Uterus (tissue), 4 donors: ENCODE results near the gene LRP11. TPM values are rescaled to one million over a fixed set of nuclear protein-coding genes. Genes with fewer than 3 reads are reported as not detected.
"Not testable (repeated sequence)": the region's sequence is repeated elsewhere in the genome, so short reads cannot be mapped to it uniquely, and the experiment has no call there.

ENCODE experiments used
- DNase-seq, 2 donors: peaks; one replicate each; pipeline ENCODE4 v3.0.0-alpha.2; 2019 to 2020
- H3K27ac ChIP-seq, 2 donors: fragments of 200-600 bp; sonication (generic); 1 replicate in 1 of 2; 2 replicates in 1 of 2; pipeline ENCODE4 v1.5.1; 2016 to 2018
- H3K27me3 ChIP-seq, 2 donors: fragments of 200-600 bp; sonication (generic); one replicate each; pipeline ENCODE4 v1.5.1; 2018 to 2019; ENCODE audit warnings: control low read depth in 1 of 2
- H3K36me3 ChIP-seq, 2 donors: fragments of 200-600 bp; sonication (generic); one replicate each; pipeline ENCODE4 v1.5.1; 2019; ENCODE audit warnings: control low read depth in 1 of 2
- H3K4me1 ChIP-seq, 2 donors: fragments of 200-600 bp; sonication (generic); one replicate each; pipeline ENCODE4 v1.5.1; 2018 to 2019; ENCODE audit warnings: control low read depth in 1 of 2
- H3K4me3 ChIP-seq, 2 donors: fragments of 200-600 bp; sonication (generic); 1 replicate in 1 of 2; 2 replicates in 1 of 2; pipeline ENCODE4 v1.5.1; 2018 to 2019; ENCODE audit warnings: mild to moderate bottlenecking in 1 of 2
- H3K9me3 ChIP-seq, 2 donors: fragments of 200-600 bp; sonication (generic); one replicate each; pipeline ENCODE4 v1.5.1; 2019; ENCODE audit warnings: control low read depth in 1 of 2
- POLR2A ChIP-seq, 2 donors: fragments of 450-650 bp; IDR thresholded peaks; one replicate each; pipeline ENCODE4 v1.6.1; 2016; ENCODE audit warnings: antibody characterized with exemption in 2 of 2, mild to moderate bottlenecking in 1 of 2, moderate library complexity in 1 of 2
- intact Hi-C: fragments of 100-400 bp; cut with DNase I; formaldehyde crosslinking; loops from one replicate; pipeline ENCODE4 v1.15.1; 2023; ENCODE audit warnings: low total_unique reads
- total RNA-seq, 4 donors: library from RNA; depleted of rRNA in 3 of 4; stranded (reverse); fragments of >200 nt in 3 of 4; gene quantifications; one replicate each; pipeline versions ENCODE4 v1.1.0 to v1.2.4, GENCODE V29; 2014 to 2023
- TF ChIP-seq, protein P1 (sequence below), 4 experiments: fragments of 200-600 bp in 2 of 4; fragments of 450-650 bp in 2 of 4; sonication (generic) in 2 of 4; IDR thresholded peaks; one replicate each; pipeline ENCODE4 v1.5.1; 2016 to 2019; ENCODE audit warnings: antibody characterized with exemption in 4 of 4, mild to moderate bottlenecking in 2 of 4, moderate library complexity in 1 of 4
- donor health status: DM: yes; HTN: yes; CAD: no.

Gene LRP11
- total RNA-seq, 4 donors from 2014 or later = 22.0 to 61.7 (median 29.8) TPM

DNA sequence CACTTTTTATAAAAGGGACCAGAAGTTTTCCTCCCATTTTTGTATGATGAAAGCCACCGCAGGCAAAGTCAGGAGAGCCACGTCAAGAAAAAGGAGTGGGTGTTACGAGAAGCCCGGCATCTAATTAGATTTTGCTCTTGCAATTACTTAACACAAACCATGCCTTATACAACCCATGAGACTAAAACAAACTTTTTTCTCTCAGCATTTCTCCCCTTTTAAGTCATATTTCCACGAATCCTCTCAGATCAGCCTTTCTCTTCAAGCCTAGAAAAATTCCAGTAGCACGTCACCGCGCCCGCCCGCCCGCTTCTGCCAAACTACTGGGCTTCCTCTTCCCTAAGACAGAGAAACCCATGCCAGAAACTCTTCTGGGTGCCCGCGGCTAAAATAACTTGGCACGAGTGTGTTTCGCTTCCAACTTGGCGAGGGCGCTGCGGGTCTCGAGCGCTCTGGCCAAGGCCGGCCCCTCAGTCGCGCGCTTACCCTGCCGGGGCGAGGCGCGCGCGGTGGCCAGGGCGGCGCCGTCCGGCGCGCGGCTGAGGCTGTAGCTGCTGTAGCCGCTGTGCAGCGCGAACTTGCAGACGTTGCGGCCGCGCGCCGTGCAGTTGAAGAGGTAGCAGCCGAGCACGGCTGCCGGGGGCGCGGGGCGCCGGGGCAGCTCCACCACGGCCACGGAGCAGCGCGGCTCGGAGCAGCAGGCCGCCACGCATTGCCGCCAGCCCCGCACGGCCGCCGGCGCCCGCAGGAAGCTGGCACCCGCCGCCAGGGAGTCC is 1.0 kb downstream of the LRP11 start:
- intact Hi-C loops = no loop called here
- DNase-seq = peak; percentile 49 to 58
- Histone ChIP-seq H3K27me3 (no peaks in the 10 kb centered on the region), H3K36me3 (no peaks in the 10 kb centered on the region), H3K4me3 (peak overlapping the region; percentile 44 to 86), H3K27ac (peak overlapping the region; percentile 95 to 96), H3K9me3 (no peaks in the 10 kb centered on the region), H3K4me1 (peaks cover 0 to 3% of the 10 kb centered on the region in 2 donors)
- TF ChIP-seq POLR2A (IDR thresholded peaks at IDR 0.05) = no peak
- TF ChIP-seq, protein P1, sequence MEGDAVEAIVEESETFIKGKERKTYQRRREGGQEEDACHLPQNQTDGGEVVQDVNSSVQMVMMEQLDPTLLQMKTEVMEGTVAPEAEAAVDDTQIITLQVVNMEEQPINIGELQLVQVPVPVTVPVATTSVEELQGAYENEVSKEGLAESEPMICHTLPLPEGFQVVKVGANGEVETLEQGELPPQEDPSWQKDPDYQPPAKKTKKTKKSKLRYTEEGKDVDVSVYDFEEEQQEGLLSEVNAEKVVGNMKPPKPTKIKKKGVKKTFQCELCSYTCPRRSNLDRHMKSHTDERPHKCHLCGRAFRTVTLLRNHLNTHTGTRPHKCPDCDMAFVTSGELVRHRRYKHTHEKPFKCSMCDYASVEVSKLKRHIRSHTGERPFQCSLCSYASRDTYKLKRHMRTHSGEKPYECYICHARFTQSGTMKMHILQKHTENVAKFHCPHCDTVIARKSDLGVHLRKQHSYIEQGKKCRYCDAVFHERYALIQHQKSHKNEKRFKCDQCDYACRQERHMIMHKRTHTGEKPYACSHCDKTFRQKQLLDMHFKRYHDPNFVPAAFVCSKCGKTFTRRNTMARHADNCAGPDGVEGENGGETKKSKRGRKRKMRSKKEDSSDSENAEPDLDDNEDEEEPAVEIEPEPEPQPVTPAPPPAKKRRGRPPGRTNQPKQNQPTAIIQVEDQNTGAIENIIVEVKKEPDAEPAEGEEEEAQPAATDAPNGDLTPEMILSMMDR (IDR thresholded peaks at IDR 0.05) = no peak

DNA sequence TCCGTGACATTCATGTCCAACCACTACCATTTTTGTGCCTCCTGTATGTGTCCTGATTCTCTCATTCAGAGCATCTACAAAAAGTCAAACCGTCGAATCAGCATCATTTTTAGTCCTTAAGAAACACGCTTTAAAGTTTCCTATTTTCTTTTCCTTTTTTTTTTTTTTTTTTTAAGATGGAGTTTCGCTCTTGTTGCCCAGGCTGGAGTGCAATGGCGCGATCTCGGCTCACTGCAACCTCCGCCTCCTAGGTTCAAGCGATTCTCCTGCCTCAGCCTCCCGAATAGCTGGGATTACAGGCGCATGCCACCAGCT is 1.8 kb downstream of the LRP11 start:
- DNase-seq = not testable (repeated sequence)

DNA sequence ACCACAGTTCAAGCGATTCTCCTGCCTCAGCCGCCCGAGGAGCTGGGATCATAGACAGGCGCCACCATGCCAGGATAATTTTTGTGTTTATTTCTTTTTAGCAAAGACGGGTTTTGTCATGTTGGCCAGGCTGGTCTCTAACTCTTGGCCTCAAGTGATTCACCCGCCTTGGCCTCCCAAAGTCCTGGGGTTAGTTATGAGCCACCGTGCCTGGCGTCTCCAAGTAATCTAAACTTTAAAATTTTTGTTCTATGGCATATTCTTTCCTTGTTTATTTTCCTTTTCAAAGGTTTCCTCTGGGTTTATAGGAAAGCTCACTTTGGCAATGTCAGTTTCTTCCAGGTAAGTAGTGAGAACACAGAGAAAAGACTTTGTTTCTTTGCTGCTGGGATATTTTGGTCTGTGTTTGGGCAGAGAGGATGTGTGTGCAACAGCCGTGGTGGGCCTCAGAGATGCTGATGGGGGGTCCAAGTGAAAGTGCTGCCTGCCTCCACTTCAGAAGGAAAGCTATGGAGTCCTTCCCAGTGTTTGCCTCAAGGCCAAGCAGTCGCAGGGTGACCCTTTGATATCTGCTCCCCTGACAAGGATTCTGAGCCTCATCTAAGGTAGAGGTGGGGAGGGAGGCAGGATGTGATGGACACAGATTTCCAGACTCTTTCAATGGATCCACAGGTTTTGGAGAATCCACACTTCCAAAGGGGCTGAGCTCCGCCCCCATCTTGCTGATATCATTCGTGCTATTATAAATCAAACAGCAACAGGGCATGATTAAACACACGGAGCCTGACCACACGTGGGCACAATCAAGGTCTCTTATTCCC is 2.3 kb downstream of the LRP11 start:
- H3K4me1 ChIP-seq = peaks cover 0 to 3% of the 10 kb centered on the region in 2 donors
- no peak overlapping the region for H3K27ac ChIP-seq
- H3K27me3 ChIP-seq = no peaks in the 10 kb centered on the region
- intact Hi-C loops = no loop called here
- H3K9me3 ChIP-seq = no peaks in the 10 kb centered on the region
- TF ChIP-seq, protein P1 (IDR thresholded peaks at IDR 0.05) = no peak
- no peak for TF ChIP-seq POLR2A (IDR thresholded peaks at IDR 0.05)
- no peak overlapping the region for H3K4me3 ChIP-seq
- no peak for DNase-seq
- no peaks in the 10 kb centered on the region for H3K36me3 ChIP-seq

More for the DNA sequence above, 1.8 kb downstream of the LRP11 start:
- peak overlapping the region in 1 of 2 donors; percentile 86 for H3K4me3 ChIP-seq
- H3K9me3 ChIP-seq, intact Hi-C loops, H3K4me1 ChIP-seq, H3K36me3 ChIP-seq, H3K27me3 ChIP-seq: not testable (repeated sequence)
- peak overlapping the region in 1 of 2 donors; percentile 95 for H3K27ac ChIP-seq

DNA sequence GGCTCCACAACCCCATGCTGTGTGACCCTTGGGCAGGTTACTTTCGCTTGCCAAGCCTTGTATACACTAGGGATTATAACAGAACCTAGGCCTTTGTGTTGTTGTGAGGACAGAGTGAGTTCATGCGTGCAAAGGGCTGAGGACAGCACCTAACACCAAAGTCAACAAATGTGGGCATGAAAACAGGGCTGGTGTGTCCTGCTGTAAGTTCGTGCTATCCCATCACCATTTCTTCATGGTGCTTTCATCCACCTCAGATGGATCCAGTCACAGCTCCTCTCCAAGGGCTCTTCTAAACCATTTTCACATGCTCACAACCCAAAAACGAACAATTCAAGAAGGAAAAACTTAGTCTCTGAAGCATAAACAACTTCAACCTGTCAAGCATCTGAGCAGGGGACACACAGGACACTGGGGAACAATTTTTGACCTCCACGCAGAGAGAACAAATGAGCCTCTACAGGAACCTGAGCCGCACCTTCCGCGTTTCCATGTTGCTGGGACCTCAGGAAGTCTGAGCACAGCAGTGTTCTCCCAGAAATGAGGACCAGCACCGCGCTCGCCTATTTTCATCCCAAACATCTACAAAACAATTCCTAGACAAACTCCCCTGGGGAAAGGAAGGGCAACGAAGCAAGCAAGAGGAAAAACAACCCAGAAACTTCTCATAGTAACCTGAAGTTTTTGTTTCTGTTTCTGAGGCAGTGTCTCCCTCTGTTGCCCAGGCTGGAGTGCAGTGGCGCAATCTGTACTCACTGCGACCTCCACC is 3.1 kb downstream of the LRP11 start:
- intact Hi-C loops = no loop called here
- TF ChIP-seq, protein P1 (IDR thresholded peaks at IDR 0.05) = no peak
- no peak for TF ChIP-seq POLR2A (IDR thresholded peaks at IDR 0.05)
- Histone ChIP-seq H3K27me3 (no peaks in the 10 kb centered on the region), H3K9me3 (no peaks in the 10 kb centered on the region), H3K4me3 (no peak overlapping the region), H3K27ac (no peak overlapping the region), H3K4me1 (peaks cover 0 to 3% of the 10 kb centered on the region in 2 donors), H3K36me3 (no peaks in the 10 kb centered on the region)
- DNase-seq = no peak

DNA sequence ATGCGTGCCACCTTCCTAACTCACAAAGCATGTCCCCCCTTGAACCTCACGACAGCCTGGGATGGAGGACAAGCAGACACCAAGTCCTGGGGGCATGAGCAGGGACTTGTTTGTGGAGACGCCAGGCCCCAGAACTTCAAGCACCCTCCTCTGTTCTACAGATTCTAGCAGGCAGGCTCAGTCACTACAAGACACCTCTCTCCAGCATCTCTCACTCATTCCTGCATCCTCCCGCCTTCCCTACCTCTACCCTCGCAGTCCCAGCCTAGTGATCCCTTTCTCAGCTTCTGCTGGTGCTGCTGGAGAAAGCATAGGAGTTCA is 3.7 kb downstream of the LRP11 start:
- Histone ChIP-seq H3K36me3 (no peaks in the 10 kb centered on the region), H3K27me3 (no peaks in the 10 kb centered on the region), H3K4me3 (no peak overlapping the region), H3K27ac (no peak overlapping the region), H3K9me3 (no peaks in the 10 kb centered on the region), H3K4me1 (peaks cover 0 to 3% of the 10 kb centered on the region in 2 donors)
- intact Hi-C loops = no loop called here
- no peak for DNase-seq
- TF ChIP-seq POLR2A (IDR thresholded peaks at IDR 0.05) = no peak
- TF ChIP-seq, protein P1 (IDR thresholded peaks at IDR 0.05) = no peak
